Hypothalamus (tissue), 51 donors: ENCODE measurements around the gene FARP1.
A peak's percentile ranks its signal among the peaks of the same experiment; 100 is the strongest.

Source experiments
- DNase-seq, 51 donors: peaks; one replicate each; lab custom pipeline; 2025; lab: John Stamatoyannopoulos, UW

FARP1 gene

GRCh38 chr13:98436233-98436910 is 293.5 kb downstream of the FARP1 start:
- no peak for DNase-seq

GRCh38 chr13:98438246-98439125 is 295.6 kb downstream of the FARP1 start:
- DNase-seq: no peak

GRCh38 chr13:98439126-98439828 is 296.4 kb downstream of the FARP1 start:
- no peak for DNase-seq

GRCh38 chr13:98439896-98440295 is 297.0 kb downstream of the FARP1 start:
- DNase-seq: no peak

- no peak for DNase-seq
These were observed 297.6 kb downstream of the FARP1 start for GRCh38 chr13:98440390-98441055.

- no peak for DNase-seq
These were observed 298.3 kb downstream of the FARP1 start for GRCh38 chr13:98441056-98441676.

- DNase-seq: no peak
These were observed 299.7 kb downstream of the FARP1 start for GRCh38 chr13:98442391-98443230.

- peak in 1 of 51 donors; percentile 63 for DNase-seq
These were observed 300.4 kb downstream of the FARP1 start for GRCh38 chr13:98443329-98443728.

GRCh38 chr13:98443800-98444325 is 301.0 kb downstream of the FARP1 start:
- DNase-seq: no peak

- no peak for DNase-seq
These were observed 301.5 kb downstream of the FARP1 start for GRCh38 chr13:98444381-98444780.

GRCh38 chr13:98445340-98446233 is 302.7 kb downstream of the FARP1 start:
- DNase-seq: peak in 46 of 51 donors; percentile 5 to 74 (median 34)

GRCh38 chr13:98446234-98446621 is 303.3 kb downstream of the FARP1 start:
- DNase-seq: no peak

- DNase-seq: no peak
These were observed 304.2 kb downstream of the FARP1 start for GRCh38 chr13:98447130-98447529.

GRCh38 chr13:98447881-98448641 is 305.2 kb downstream of the FARP1 start:
- peak in 43 of 51 donors; percentile 7 to 75 (median 45) for DNase-seq

- no peak for DNase-seq
These were observed 305.7 kb downstream of the FARP1 start for GRCh38 chr13:98448642-98448928.

- peak in 1 of 51 donors; percentile 23 for DNase-seq
These were observed 306.4 kb downstream of the FARP1 start for GRCh38 chr13:98449273-98449672.

GRCh38 chr13:98450026-98450425 is 307.1 kb downstream of the FARP1 start:
- DNase-seq: no peak
